Stimulated activated CD8-positive, alpha-beta memory T cell treated with anti-CD3 and anti-CD28 coated beads, Interleukin-12 subunit alpha, Interleukin-12 subunit beta, amount 100 ng/mL, for 1 hour (primary cell): ENCODE measurements around the gene PLA2G5.
"Not testable (repeated sequence)": the region's sequence is repeated elsewhere in the genome, so short reads cannot be mapped to it uniquely, and the experiment has no call there.

Source experiments
- DNase-seq: peaks from one replicate; pipeline ENCODE4 v3.0.0-alpha.2; 2020; ENCODE audit warnings: low read depth

The PLA2G5 gene

DNA sequence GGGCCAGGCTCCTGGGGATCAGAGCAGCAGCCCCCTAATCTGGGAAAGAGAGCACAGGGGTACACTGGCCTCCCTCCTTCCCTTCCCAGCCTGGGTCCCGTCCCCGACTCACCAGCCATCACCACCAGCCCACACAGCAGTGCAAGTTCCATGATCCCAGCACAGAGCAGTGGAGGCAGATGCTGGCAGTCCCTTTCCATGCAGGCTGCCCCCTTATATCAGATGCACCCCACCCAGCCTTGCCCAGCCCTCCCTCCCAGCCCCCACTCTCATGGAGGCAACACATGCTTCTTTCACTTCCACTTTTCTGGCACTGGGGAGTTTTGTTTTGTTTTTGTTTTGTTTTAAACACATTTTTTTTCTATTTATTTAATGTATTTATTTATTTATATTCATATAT is 49.4 kb downstream of the PLA2G5 start, which contains the start of gene PLA2G2D:
Gene PLA2G2D (minus strand): TSS at position 190 of the 400 bp plus-strand sequence. CDS start 38 bp downstream, at position 152.
- DNase-seq = no peak

DNA sequence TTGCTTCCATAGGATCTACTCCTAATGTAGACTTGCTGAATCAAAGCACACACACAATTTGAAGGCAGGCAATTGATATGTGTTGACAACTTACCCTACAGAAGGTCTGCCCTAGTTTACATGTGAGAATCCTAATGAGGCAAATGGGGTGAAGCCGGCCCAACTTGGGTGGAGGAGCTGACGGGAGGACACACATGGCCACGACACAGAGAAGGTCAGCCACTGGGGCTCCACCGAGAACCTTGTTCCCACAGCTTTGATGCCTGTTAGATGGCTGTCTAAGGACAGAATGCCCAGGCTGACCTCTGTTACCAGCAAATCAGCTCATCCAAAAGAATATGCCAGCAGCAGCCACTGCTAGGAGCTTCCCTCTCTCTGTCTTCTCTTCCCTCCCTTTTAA is 50.8 kb downstream of the PLA2G5 start:
- no peak for DNase-seq

DNA sequence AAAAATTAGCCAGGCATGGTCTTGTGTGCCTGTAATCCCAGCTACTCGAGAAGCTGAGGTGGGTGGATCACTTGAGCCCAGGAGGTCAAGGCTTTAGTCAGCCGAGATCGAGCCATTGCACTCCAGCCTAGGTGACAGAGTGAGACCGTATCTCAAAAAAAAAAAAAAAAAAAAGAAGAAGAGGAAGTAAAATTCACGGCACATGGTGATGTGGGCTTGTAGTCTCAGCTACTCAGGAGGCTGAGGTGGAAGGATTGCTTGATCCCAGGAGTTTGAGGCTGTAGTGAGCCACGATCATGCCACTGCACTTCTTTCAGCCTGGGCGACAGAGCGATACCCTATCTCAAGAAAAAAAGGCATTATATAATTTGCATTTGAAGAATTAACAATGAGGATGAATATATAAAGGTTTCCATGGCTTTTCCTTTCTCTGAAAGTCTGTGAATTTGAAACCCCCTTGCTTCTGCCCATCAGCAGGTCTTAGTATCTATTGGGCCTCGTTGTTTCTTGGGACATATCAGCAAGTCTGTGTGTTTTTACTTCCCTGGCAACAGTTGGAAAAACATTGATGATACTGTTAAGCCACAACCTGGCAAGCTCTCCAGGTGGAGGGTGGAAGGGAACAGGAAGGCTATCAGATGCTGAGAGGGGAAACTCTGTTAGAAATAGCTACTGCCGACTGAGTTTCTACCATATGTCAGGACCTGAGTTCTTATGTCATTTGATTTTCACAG is 53.9 kb downstream of the PLA2G5 start:
- no peak for DNase-seq

DNA sequence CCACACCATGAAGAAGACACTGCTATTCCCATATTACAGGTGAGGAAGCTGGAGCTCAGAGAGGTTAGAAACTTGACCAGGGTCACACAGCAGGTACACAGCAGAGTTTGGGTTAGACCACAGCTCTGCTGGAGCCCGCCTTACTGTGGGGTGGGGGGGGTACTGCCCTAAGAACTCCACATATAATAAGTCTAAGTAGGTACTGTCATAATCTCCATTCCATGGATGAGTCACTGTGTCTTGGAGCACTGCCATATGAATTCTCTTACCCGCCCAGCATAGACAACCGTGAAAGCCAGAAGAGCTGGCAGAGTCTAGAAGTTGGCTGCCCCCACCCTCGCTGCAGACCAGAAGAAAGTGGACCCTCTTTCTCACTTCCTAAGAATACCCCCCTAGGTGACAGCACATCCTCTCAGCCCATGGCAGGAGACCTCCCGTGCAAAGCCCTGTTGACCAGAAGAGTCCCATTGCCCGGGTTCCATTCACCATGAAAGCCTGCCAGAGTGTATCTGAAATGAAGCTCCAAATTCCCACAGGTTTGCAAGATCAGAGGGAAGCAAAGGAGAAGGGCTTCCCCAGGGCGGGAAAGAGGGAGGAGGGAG is 54.6 kb downstream of the PLA2G5 start:
- DNase-seq = no peak

DNA sequence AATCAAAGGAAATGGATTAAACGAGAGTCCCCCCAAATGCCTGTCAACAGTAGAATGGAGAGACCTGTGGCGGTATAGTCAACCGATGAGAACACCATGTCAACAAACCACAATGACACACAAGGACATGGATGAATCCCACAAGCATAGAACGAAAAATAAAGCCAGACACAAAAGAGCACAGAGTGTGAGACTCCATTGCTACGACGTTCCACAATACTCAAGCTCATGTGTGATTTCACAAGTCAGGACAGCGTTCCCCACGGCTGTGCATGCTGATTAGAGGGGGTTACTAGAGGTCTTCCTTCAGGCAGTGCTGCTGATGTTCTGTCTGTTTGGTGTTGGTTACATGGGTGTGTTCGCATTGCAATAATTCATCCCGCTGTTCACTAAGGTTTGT is 55.1 kb downstream of the PLA2G5 start:
- DNase-seq = no peak

DNA sequence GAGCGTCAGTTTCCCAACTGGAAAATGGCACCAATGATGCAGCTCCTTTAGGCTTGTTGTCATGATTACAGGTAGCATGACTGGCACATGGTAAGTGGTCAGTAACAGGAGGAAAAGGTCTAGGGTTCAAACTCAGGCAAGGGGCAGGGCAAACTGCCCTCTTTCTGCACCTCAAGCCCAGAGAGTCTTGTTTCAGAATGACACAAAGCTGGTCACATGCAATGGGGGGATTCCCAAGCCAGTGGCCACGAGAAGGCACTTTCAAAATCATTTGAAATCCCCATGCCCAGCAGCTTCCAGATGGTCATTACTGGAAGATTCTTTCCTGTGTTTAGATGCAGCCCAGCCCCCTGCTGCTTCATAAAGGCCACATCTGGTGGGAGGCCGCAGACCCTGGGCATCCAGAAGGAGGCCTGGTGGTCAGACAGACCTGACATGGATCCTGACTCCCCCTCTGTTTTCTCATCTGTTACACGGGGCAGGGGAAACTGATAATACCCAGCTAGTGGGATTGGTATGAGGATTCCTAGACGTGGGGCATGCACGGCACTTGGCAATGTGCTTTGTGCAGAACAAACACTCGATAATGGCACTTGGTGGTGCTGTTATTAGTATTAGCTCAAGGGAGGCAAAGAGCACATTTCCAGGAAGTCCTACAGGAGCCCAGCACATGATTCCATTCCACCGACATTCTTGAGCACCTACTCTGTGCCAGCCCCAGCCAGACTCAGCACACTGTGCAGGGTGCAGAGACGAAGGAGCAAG is 56.2 kb downstream of the PLA2G5 start:
- DNase-seq = no peak

DNA sequence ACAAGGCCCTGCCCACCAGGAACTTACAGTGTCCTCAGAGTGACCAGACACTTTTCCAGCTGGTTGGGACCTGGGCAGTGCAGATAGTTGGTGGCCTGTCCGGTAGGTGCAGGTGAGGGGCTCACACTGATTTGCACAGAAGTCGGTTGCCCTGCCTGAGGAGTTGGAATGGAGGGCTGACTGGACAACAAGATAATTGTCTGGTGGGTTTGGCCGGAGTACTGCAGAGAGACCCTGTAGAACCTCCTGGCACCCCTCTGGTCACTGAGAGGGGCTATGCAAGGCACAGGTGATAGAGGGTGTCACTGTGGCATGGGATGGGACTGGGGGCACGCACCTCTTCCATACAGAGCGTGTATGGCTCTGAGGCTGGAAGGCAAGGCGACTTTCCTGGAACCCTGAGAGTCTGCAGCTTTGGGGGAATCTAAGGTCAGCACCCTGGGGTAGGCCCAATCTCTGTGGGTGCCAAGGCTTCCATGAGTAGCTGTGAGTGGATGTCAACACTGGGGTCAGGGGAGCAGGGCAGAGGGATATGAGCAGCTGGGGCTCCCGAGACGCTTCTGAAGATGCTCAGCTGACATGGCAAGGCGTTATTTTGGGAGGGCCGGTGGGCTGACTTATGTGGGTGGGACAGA is 56.9 kb downstream of the PLA2G5 start:
- DNase-seq = no peak

DNA sequence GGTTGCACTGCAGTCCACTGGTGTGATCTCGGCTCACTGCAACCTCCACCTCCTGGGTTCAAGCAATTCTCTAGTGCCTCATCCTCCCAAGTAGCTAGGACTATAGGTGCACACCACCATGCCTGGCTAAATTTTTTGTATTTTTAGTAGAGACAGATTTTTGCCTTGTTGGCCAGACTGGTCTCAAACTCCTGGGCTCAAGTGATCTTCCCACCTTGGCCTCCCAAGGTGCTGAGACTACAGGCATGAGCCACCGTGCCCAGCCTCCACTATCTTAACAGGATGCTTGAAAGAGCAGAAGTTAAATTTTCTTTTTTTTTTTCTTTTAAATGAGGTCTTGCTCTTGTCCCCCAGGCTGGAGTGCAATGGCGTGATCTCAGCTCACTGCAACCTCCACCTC is 60.5 kb downstream of the PLA2G5 start:
- not testable (repeated sequence) for DNase-seq

DNA sequence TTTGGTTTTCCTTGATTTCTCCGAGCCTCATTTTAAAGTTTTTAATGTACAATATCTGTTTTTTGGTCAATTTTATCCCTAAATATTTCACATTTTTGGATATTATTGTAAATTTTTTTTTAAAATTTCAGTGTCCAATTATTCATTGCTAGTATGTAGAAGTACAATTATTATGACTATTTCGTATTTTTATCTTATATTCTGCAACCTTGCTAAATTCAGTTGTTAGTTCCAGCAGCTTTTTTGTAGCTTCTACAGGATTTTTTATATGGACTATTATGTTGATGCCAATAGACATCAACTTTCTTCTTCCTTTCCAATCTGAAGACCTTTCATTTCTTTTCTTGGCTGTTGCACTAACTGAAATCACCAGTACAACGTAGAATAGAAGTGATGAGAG is 65.0 kb downstream of the PLA2G5 start:
- no peak for DNase-seq

DNA sequence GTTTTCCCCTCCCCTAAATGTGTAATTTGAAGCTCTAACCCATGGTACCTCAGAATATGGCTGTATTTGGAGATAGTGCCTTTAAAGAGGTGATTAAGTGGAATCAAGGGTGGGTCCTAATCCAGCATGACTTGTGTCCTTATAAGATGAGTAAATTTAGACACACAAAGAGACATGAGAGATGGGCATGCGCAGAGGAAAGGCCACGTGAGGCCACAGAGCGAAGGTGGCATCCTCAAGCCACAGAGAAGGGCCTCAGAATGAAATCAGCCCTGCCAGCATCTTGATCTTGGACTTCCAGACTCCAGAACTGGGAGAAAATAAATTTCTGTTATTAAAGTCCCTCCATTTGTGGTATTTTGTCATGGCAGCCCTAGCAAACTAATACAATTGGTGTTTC is 66.3 kb downstream of the PLA2G5 start:
- no peak for DNase-seq

DNA sequence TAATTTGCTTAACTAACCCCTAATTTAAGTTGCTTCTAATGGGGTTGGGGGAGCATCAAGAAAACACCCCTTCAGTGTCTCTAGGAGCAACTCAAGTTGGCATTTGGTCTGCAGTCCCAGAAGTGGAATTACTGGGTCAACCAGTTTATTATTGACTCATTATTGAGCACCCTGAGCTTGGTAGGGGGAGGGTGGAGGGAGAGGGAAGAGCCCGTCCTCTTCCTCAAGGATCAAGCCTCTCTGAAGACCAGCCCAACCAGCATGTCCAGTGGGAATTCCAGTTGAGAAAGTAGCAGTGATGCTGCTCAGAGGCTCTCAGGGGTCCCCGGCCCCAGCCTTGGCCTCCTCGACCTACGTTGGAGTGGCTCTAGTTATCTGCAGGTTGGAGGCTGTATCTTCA is 67.1 kb downstream of the PLA2G5 start:
- DNase-seq = no peak

DNA sequence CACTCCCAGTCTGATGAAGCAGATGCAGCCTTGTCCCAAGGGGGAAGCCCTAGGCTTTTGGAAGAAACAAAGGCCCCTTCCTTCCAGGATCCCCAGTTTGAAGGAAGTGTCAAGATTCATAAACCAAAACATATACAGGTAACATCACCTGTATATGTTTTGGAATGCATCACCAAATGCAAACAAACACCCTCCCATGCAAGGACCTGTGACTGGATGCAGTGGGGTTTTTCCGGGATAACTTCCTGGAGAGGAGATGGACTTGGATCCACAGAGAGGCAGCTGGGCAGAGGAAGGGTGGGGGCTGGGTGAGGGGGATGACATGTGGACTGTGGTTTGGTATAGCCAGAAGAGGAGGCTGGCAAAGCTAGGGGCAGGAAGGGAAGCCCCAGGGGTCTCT is 67.6 kb downstream of the PLA2G5 start:
- no peak for DNase-seq

DNA sequence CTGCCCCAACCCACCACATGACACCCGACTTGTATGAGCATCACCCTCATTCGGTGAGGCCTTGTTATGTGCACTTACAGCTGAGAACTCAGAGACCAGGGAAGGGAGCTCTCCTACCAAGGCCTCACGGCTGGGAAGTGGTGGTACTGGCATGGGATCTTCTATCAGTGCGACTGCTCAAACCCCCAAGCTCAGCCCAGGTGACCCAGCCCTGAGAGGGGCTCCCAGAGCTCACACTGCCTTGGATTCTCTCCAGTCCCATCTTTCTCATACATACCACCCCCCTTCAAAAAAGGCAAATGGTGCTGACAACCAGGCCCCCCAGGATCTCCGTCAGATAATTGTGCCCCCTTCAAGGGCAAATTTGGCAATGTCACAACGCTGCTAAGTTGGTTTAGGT is 68.4 kb downstream of the PLA2G5 start:
- DNase-seq = no peak

DNA sequence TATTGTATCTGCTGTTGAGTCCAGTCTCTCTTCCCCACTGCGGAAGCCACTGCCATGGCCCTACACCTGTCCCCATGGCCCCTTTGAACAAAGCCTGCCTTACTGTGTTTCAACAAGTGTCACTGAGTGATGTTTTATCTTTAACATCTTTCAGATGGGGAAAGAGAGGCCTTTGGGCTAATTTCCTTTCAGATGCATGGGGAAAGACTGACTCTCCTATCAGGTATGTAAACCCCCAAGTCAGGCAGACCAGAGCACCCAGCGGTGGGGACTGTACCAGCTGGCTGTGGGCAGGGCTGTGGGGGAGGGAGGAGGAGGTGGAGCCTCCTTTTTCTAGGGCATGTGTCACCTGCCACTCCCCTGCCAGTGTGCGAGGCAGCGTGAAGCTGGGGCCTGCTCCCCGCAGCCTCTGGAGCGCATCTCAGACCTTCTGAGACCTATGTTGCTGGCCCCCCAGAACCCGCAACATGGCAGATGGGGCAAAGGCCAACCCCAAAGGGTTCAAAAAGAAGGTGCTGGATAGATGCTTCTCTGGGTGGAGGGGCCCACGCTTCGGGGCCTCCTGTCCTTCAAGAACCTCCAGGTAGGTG is 69.1 kb downstream of the PLA2G5 start, which contains the start of gene PLA2G2F:
Gene PLA2G2F (plus strand): TSS at position 363 of the 590 bp plus-strand sequence. CDS start 105 bp downstream, at position 468.
- no peak for DNase-seq

DNA sequence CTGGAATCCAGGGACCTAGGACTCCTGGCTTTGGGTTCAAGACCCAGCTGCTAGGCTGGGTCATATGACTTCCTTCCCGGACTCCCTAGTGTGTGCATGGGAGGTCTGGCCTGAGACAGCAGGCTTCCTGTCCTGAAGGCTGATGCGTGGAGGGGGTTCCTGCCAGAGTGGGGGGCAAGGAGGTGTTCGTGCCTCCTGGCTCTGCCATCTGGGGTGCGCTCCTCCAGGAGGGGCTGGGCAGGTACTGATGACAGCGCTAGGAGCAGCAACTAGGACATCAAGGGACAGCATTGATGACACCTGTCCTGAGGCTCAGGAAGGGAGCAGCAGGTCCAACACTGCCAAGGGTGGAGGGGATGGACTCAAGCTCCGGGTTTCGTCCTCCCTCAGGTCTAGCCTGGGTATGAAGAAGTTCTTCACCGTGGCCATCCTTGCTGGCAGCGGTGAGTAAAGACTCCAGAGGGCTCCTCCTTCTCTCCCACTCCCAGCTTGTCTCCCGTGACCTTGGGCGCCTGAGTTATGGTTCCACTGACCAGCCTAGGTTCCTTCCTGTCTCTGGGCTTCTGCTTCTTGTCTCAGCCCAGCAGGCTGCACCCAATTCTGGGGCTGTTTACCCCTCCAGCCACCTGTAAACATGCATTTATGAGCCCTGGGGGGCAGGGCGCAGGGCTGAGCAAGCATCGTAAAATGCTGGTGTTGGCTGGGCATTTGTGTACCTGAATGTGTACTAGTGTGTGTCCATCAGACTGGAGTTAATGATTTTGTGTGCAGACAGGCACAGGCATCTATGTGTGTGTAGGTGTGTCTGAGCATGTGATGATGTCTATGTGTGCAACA is 70.0 kb downstream of the PLA2G5 start:
- DNase-seq = no peak

DNA sequence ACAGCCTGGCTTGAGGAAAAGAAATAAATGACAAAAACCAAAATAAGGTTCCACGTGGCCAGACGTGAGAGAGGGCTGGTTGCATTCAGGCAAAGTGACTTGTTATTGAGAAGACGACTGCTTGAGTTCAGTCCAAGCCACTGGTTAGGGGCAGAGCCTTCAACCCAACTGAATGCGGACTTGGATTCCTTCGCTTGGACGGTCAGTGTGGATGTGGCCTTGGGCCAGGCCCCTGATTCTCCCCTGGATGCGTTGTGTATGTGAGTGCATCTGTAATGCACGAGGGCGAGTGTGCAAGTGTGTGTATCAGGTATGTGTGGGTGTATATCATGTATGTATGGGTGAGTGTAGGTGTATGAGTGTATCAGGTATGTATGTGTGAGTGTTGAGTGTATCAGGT is 71.0 kb downstream of the PLA2G5 start:
- DNase-seq = no peak

DNA sequence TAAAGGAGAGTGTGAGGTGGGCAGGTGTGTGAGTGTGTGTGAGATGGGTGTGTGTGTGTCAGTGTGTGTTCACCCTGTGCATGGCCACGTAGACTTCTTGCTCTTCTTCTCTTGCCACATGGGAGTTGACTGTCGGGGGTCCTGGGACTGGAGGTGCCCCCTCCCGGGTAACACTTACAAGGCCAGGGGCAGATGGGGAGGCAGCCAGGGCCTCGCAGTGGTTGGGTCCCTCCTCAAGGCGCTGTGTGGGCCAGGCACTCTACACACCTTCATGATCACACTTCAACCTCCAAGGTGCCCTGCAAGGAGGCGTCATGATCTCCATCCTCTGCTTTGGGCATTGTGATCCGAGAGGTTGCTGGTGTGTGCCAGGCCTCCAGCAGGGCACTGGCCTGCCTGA is 71.5 kb downstream of the PLA2G5 start:
- no peak for DNase-seq
